Transverse colon (tissue), 3 donors: Measurements from ENCODE around the gene KATNIP.

Source experiments
- EP300 ChIP-seq: sonication (generic); formaldehyde crosslinking; IDR thresholded peaks from one replicate; pipeline ENCODE4 v1.6.1; 2017; ENCODE audit warnings: antibody characterized with exemption, low read depth
- POLR2A ChIP-seq: fragments of 450-650 bp; IDR thresholded peaks from one replicate; pipeline ENCODE4 v1.6.1; 2016; ENCODE audit warnings: antibody characterized with exemption, mild to moderate bottlenecking, moderate library complexity
- TF ChIP-seq, protein P1 (sequence below), 5 experiments: fragments of 200-600 bp in 3 of 5; fragments of 450-650 bp in 2 of 5; sonication (generic) in 3 of 5; IDR thresholded peaks; 1 replicate in 2 of 5; 2 replicates in 3 of 5; pipeline ENCODE4 v1.5.1; 2016 to 2017; ENCODE audit warnings: antibody characterized with exemption in 5 of 5, inconsistent platforms in 3 of 5, mild to moderate bottlenecking in 2 of 5, moderate library complexity in 1 of 5

DNA sequence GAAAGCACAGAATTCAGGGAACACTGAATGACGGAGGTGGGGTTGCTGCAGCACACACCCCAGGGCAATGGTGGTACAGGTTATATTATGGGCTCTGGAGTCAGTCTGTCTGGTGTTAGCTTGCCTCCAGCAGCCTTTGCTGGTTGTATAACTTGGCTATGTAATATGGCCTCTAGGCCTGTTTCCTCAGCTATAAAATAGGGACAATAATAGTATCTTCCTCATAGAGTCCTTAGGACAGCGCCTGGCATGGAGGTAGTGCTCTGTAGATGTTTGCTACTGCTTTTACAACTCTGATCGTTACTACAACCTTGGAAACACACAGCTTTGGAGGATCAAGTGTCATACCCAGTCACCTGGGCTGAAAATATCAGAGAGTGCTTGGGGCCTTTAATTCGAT, 31.7 kb upstream of the KATNIP start:
- TF ChIP-seq POLR2A = no peak
- TF ChIP-seq, protein P1, sequence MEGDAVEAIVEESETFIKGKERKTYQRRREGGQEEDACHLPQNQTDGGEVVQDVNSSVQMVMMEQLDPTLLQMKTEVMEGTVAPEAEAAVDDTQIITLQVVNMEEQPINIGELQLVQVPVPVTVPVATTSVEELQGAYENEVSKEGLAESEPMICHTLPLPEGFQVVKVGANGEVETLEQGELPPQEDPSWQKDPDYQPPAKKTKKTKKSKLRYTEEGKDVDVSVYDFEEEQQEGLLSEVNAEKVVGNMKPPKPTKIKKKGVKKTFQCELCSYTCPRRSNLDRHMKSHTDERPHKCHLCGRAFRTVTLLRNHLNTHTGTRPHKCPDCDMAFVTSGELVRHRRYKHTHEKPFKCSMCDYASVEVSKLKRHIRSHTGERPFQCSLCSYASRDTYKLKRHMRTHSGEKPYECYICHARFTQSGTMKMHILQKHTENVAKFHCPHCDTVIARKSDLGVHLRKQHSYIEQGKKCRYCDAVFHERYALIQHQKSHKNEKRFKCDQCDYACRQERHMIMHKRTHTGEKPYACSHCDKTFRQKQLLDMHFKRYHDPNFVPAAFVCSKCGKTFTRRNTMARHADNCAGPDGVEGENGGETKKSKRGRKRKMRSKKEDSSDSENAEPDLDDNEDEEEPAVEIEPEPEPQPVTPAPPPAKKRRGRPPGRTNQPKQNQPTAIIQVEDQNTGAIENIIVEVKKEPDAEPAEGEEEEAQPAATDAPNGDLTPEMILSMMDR (IDR thresholded peaks at IDR 0.05) = no peak
- no peak for TF ChIP-seq EP300
